PC-3 (cell line): ENCODE results near the gene SETD1B.

Experiments used
- CTCF ChIP-seq: fragments of 300-600 bp; sonication (generic); conservative IDR thresholded peaks from 2 replicates; pipeline ENCODE4 v1.5.1; 2017; ENCODE audit warnings: antibody characterized with exemption, low read depth, mild to moderate bottlenecking, low read length
- EZH2phosphoT487 ChIP-seq: fragments of 300-600 bp; sonication (generic); IDR thresholded peaks from 2 replicates; pipeline ENCODE4 v1.6.1; 2018; ENCODE audit warnings: mild to moderate bottlenecking, antibody characterized with exemption, low read length, borderline replicate concordance

GRCh38 chr12:121754836-121755235 lies 49.0 kb upstream of the SETD1B start:
- TF ChIP-seq CTCF (no peak), EZH2phosphoT487 (no peak)
